Pancreas (tissue), 10 donors: Measurements from ENCODE around the gene PIF1. TPM values are rescaled to one million over a fixed set of nuclear protein-coding genes. Genes with fewer than 3 reads are reported as not detected.

Experiments
- ATAC-seq, 4 donors: fragments of 200-7000 bp; cut with Tn5 transposase; one replicate each; pipeline versions ENCODE4 v1.8.0 to v1.9.1; 2020; ENCODE audit warnings: mild to moderate bottlenecking in 4 of 4, moderate library complexity in 4 of 4
- DNase-seq, 6 donors: peaks; one replicate each; pipeline ENCODE4 v3.0.0-alpha.2; 2020
- FAIRE-seq: peaks from 2 replicates; lab custom pipeline; 2012; peaks lifted over from hg19 to GRCh38; lab: Jason Lieb, UNC
- H3K27ac ChIP-seq, 4 donors: fragments of 200-600 bp; sonication (generic); 1 replicate in 3 of 4; 2 replicates in 1 of 4; pipeline versions ENCODE4 v1.5.0 to v1.8.0; 2020
- H3K27me3 ChIP-seq, 4 donors: fragments of 200-600 bp; one replicate each; pipeline ENCODE4 v1.8.0; 2021
- H3K36me3 ChIP-seq, 3 donors: fragments of 200-600 bp; sonication (generic) in 1 of 3; one replicate each; pipeline versions ENCODE4 v1.5.0 to v1.8.0; 2020 to 2021
- H3K4me1 ChIP-seq, 3 donors: fragments of 200-600 bp; one replicate each; pipeline ENCODE4 v1.8.0; 2021
- H3K4me3 ChIP-seq, 4 donors: fragments of 200-600 bp; sonication (generic) in 2 of 4; one replicate each; pipeline versions ENCODE4 v1.5.0 to v1.8.0; 2020 to 2021
- H3K9me3 ChIP-seq, 4 donors: fragments of 200-600 bp; one replicate each; pipeline ENCODE4 v1.8.0; 2021
- WGBS, 2 donors: extraction: QIAGEN DNeasy Blood & Tissue Kit; methylation state at CpG; one replicate each; pipeline ENCODE4 v1.1.7; 2013; 5-methylcytosine and 5-hydroxymethylcytosine counted together
- intact Hi-C, 3 donors: fragments of 100-400 bp; cut with DNase I; formaldehyde crosslinking; loops; one replicate each; pipeline versions ENCODE4 v1.11.1 to v1.14.2; 2022
- polyA plus RNA-seq, 2 donors: library from polyadenylated mRNA; stranded (reverse); fragments of 200-250 nt; gene quantifications; one replicate each; pipeline ENCODE4 v1.2.3, GENCODE V29; 2013
- total RNA-seq, 6 donors: library from RNA; stranded (reverse); fragmentation: NEBNext Ultra II Directional in 4 of 6; extraction: Animal tissue kit (Norgen Biotek cat#: 25700) in 4 of 6; gene quantifications; one replicate each; pipeline versions ENCODE4 v1.2.1 to v1.2.4, GENCODE V29; 2021 to 2023
- TF ChIP-seq, protein P1 (sequence below), 4 donors: fragments of 200-600 bp; sonication (generic) in 3 of 4; IDR thresholded peaks; one replicate each; pipeline versions ENCODE4 v1.5.0 to v1.8.0; 2021; ENCODE audit warnings: antibody characterized with exemption in 4 of 4
- donor health status: healthy with polysubstance abuse.
- donor health status: DM: no; HTN: no; CAD: no; lungs with moderate emphysema.
- donor health status: DM: no; HTN: no; CAD: no.
- donor health status: control.
- donor health status: control.
- donor health status: Bipolar disorder and iron deficiency.
- donor health status: DM: yes; HTN: yes; CAD: no.
- donor health status: DM: no; HTN: no; CAD: no.
- donor health status: DM: no; HTN: no; CAD: no.
- donor health status: DM: yes; HTN: yes; CAD: no.

PIF1 gene
- total and polyA plus RNA-seq, 8 donors, result 0.06 to 0.66 (median 0.42) TPM; not detected in 2

DNA sequence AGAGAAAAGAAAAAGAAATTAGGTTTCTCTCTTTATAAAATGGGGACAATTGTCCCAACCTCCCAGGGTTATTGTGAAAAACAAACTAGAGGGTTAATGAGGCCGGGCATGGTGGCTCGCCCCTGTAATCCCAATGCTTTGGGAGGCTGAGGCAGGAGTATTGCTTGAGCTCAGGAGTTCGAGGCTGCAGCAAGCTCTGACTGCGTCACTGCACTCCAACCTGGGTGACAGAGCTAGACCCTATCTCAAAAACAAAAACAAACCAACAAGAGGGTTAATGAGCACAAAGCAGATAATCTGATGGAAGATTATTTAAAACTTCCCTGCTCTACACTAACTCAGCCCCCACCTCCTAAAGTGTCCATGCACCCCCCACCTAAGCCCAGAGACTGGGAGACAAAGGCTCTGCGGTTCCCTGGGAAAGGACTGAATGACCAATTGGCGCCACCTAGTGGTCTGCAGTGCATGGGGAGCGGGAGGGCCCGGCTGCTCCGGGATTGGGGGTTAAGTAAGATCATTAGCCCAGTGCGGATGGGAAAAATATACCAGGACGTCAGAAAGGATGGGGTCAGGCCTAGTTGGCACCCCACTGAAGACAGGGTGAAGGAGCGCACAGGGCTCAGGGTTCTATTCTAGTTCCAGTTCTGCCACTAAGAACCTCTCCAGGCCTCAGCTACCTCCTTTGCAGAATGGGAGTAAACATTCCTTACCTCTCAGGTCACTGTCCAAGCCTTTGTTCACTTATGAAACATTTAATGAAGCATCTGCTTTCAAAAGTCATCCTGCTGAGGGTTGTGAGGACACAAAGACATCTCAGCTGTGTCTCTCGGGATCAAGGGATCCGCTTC lies 15.6 kb downstream of the PIF1 start:
- intact Hi-C loops, result loop anchor here (5.0 kb wide), 1 partner anchor 78 kb away; no protein-coding TSS in a partner anchor
- no peaks in the 10 kb centered on the region for H3K36me3 ChIP-seq
- H3K4me1 ChIP-seq, result no peaks in the 10 kb centered on the region
- no peaks in the 10 kb centered on the region for H3K27me3 ChIP-seq
- WGBS, 2 donors, result 28 to 29% methylated on average over 14 of the region's 14 CpGs
- no peaks in the 10 kb centered on the region for H3K9me3 ChIP-seq
- no peak overlapping the region for H3K27ac ChIP-seq
- FAIRE-seq (no peak), ATAC-seq (peak; percentile 71 to 97 (median 90)), DNase-seq (peak; percentile 62 to 90 (median 78))
- TF ChIP-seq, protein P1, sequence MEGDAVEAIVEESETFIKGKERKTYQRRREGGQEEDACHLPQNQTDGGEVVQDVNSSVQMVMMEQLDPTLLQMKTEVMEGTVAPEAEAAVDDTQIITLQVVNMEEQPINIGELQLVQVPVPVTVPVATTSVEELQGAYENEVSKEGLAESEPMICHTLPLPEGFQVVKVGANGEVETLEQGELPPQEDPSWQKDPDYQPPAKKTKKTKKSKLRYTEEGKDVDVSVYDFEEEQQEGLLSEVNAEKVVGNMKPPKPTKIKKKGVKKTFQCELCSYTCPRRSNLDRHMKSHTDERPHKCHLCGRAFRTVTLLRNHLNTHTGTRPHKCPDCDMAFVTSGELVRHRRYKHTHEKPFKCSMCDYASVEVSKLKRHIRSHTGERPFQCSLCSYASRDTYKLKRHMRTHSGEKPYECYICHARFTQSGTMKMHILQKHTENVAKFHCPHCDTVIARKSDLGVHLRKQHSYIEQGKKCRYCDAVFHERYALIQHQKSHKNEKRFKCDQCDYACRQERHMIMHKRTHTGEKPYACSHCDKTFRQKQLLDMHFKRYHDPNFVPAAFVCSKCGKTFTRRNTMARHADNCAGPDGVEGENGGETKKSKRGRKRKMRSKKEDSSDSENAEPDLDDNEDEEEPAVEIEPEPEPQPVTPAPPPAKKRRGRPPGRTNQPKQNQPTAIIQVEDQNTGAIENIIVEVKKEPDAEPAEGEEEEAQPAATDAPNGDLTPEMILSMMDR (IDR thresholded peaks at IDR 0.05), result peak; percentile 75 to 88 (median 83)
- H3K4me3 ChIP-seq, result no peak overlapping the region

DNA sequence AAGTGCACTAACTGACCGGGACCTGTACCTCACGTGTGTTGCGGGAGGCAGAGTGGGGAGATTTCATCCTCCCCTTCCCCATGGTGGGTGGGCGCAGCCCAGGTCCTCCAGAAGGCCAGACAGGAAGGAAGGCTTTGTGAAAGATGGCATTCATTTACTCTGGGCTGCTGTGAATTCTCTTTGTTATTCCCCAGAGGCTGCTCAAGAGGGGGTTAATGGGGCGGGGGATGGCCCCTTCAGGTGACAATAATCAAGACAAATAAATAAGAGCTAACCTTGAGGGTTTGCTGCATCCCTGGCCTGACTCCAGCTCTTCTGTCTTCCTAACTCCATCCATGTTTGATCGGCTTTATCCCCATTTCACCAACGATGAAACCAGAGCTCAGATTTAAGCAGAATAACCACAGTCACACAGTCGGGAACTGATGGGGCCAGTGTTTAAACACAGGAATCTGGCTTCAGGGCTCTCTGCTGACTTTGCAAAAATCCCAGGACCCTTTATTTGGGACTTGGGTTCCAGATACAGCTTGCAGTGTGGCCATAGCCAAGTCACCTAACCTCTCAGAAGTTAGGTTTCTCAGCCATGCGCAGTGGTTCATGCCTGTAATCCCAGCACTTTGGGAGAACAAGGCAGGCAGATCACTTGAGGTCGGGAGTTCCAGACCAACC lies 16.5 kb downstream of the PIF1 start:
- Histone ChIP-seq H3K27me3 (no peaks in the 10 kb centered on the region), H3K9me3 (no peaks in the 10 kb centered on the region), H3K4me1 (no peaks in the 10 kb centered on the region), H3K4me3 (no peak overlapping the region), H3K27ac (no peak overlapping the region), H3K36me3 (no peaks in the 10 kb centered on the region)
- ATAC-seq (no peak), FAIRE-seq (no peak), DNase-seq (no peak)
- TF ChIP-seq, protein P1 (IDR thresholded peaks at IDR 0.05), result no peak
- intact Hi-C loops, result loop anchor here (5.0 kb wide), 1 partner anchor 77 kb away; no protein-coding TSS in a partner anchor
- WGBS, 2 donors, result 60 to 65% methylated on average over 10 of the region's 10 CpGs

DNA sequence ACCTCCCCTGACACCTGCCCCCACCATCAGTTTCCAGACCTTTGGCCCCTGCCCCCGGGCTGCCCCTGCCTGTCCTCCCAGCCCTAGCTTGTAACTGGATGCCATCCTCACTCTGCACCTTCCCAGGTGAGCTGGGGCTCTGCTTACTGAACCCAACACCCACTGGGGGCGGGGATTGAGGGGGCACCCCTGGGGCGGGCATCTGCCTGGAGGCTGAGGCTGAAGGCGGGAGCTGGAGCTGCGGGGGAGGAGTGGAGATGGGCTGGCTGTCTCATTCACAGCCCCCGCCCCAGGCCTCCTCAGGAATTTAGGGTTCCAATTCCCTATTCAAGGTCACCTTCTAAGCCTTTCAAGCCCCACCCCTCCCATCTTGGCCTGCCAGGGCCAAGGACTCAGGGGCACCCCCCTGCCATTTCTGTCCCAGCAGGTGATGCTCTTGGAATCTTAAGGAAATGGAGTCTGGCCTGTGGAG lies 17.7 kb downstream of the PIF1 start:
- ATAC-seq (no peak), FAIRE-seq (no peak), DNase-seq (no peak)
- Histone ChIP-seq H3K9me3 (no peaks in the 10 kb centered on the region), H3K27ac (no peak overlapping the region), H3K27me3 (no peaks in the 10 kb centered on the region), H3K4me3 (no peak overlapping the region), H3K4me1 (no peaks in the 10 kb centered on the region), H3K36me3 (no peaks in the 10 kb centered on the region)
- TF ChIP-seq, protein P1 (IDR thresholded peaks at IDR 0.05), result no peak
- 60 to 66% methylated on average over 6 of the region's 6 CpGs for WGBS, 2 donors
- intact Hi-C loops, result loop anchor here (5.0 kb wide), 1 partner anchor 75 kb away; no protein-coding TSS in a partner anchor

DNA sequence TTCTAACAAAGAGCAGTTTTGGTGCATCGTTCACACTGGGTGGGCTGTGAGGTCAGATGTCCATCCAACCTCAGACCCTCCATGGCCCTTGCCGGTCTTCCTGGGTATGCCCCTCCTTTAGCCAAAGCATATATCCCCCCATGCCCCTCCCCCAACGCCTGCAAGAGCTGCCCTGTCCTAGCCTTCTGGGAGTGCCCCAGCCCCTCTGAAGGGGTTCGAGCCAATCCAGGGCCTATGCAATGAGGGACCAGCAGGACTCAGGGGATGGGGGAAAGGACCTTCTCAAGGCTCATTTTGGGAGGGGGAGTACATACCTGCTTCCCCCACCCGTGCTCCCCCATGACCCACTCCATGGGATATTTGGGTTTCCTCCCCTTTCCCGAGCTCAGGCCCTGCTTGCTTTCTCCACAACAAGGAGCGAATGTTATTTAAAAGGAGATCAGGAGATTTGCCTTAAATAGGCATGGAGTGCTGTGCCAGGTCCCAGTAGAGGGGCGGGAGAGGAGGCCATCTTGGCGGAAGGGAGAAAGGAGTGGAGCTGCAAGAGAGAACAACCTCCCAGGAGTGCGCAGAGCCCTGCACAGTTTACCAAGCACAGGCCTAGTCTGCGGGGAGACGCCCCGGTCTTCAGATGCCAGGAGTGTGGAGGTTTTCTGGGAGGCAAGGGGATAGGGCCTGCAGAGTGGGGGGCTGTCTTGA lies 18.2 kb downstream of the PIF1 start:
- Histone ChIP-seq H3K27me3 (no peaks in the 10 kb centered on the region), H3K27ac (no peak overlapping the region), H3K4me1 (no peaks in the 10 kb centered on the region), H3K4me3 (no peak overlapping the region), H3K36me3 (no peaks in the 10 kb centered on the region), H3K9me3 (no peaks in the 10 kb centered on the region)
- TF ChIP-seq, protein P1 (IDR thresholded peaks at IDR 0.05), result no peak
- ATAC-seq, result no peak
- DNase-seq, result no peak
- WGBS, 2 donors, result 66 to 77% methylated on average over 13 of the region's 13 CpGs
- intact Hi-C loops, result loop anchor here (5.0 kb wide), 1 partner anchor 75 kb away; no protein-coding TSS in a partner anchor
- no peak for FAIRE-seq
